H9 (cell line): ENCODE measurements around the gene ITPR2. TPM values are rescaled to one million over a fixed set of nuclear protein-coding genes. Genes with fewer than 3 reads are reported as not detected.

Experiments
- DNase-seq: peaks from one replicate; pipeline ENCODE4 v3.0.0-alpha.2; 2017
- H2AFZ ChIP-seq: one replicate; pipeline ENCODE4 v1.6.1; 2013; ENCODE audit warnings: mild to moderate bottlenecking, low read length, control low read depth, moderate library complexity
- H2AK5ac ChIP-seq: 2 replicates; pipeline ENCODE4 v1.6.1; 2013; ENCODE audit warnings: low read length, control low read depth, mixed read lengths; ENCODE audit not compliant: insufficient read length
- H2BK120ac ChIP-seq: one replicate; pipeline ENCODE4 v1.6.1; 2013; ENCODE audit warnings: low read depth, mild to moderate bottlenecking, low read length, control low read depth, inconsistent platforms; ENCODE audit not compliant: poor library complexity, severe bottlenecking
- H2BK12ac ChIP-seq: 2 replicates; pipeline ENCODE4 v1.6.1; 2013; ENCODE audit warnings: low read length, control low read depth, mixed read lengths, low read depth; ENCODE audit not compliant: insufficient read length
- H2BK15ac ChIP-seq: 2 replicates; pipeline ENCODE4 v1.6.1; 2013; ENCODE audit warnings: low read depth, low read length, control low read depth
- H2BK20ac ChIP-seq: one replicate; pipeline ENCODE4 v1.6.1; 2013; ENCODE audit warnings: low read depth, mild to moderate bottlenecking, low read length, control low read depth, inconsistent platforms; ENCODE audit not compliant: poor library complexity, severe bottlenecking
- H2BK5ac ChIP-seq: 2 replicates; pipeline ENCODE4 v1.6.1; 2013; ENCODE audit warnings: low read length, control low read depth, mixed read lengths; ENCODE audit not compliant: insufficient read length
- H3K14ac ChIP-seq: 2 replicates; pipeline ENCODE4 v1.6.1; 2013; ENCODE audit warnings: low read length, control low read depth; ENCODE audit not compliant: insufficient read depth
- H3K18ac ChIP-seq: 2 replicates; pipeline ENCODE4 v1.6.1; 2013; ENCODE audit warnings: low read depth, mild to moderate bottlenecking, mixed read lengths, low read length, control low read depth; ENCODE audit not compliant: insufficient read length
- H3K23ac ChIP-seq: 2 replicates; pipeline ENCODE4 v1.6.1; 2013; ENCODE audit warnings: low read length, control low read depth, mixed read lengths, low read depth; ENCODE audit not compliant: insufficient read length
- H3K23me2 ChIP-seq: 2 replicates; pipeline ENCODE4 v1.6.1; 2013; ENCODE audit warnings: low read depth, mild to moderate bottlenecking, mixed read lengths, low read length, control low read depth; ENCODE audit not compliant: insufficient read length, poor library complexity, severe bottlenecking
- H3K27ac ChIP-seq: 2 replicates; pipeline ENCODE4 v1.5.1; 2013; ENCODE audit warnings: low read length, control low read depth, mixed read lengths, low read depth; ENCODE audit not compliant: insufficient read length
- H3K27me3 ChIP-seq: 2 replicates; pipeline ENCODE4 v1.6.1; 2013; ENCODE audit warnings: low read length, control low read depth, inconsistent platforms; ENCODE audit not compliant: insufficient read depth
- H3K4ac ChIP-seq: 2 replicates; pipeline ENCODE4 v1.6.1; 2013; ENCODE audit warnings: low read depth, mild to moderate bottlenecking, control low read depth, inconsistent platforms, low read length, moderate library complexity
- H3K4me1 ChIP-seq: 2 replicates; pipeline ENCODE4 v1.6.1; 2013; ENCODE audit warnings: low read length, control low read depth, inconsistent platforms; ENCODE audit not compliant: insufficient read depth
- H3K4me2 ChIP-seq: 2 replicates; pipeline ENCODE4 v1.6.1; 2013; ENCODE audit warnings: low read length, control low read depth, mixed read lengths; ENCODE audit not compliant: insufficient read length, insufficient read depth
- H3K56ac ChIP-seq: 2 replicates; pipeline ENCODE4 v1.6.1; 2013; ENCODE audit warnings: low read depth, mild to moderate bottlenecking, mixed read lengths, low read length, control low read depth; ENCODE audit not compliant: insufficient read length
- H3K79me1 ChIP-seq: 2 replicates; pipeline ENCODE4 v1.6.1; 2013; ENCODE audit warnings: low read depth, mild to moderate bottlenecking, moderate library complexity, low read length, control low read depth, inconsistent platforms; ENCODE audit not compliant: insufficient read depth, poor library complexity, severe bottlenecking
- H3K79me2 ChIP-seq: 2 replicates; pipeline ENCODE4 v1.6.1; 2013; ENCODE audit warnings: low read length, control low read depth, inconsistent platforms; ENCODE audit not compliant: insufficient read depth
- H3K9ac ChIP-seq: 2 replicates; pipeline ENCODE4 v1.6.1; 2013; ENCODE audit warnings: low read length, control low read depth, mixed read lengths; ENCODE audit not compliant: insufficient read length; ENCODE audit errors: extremely low read depth
- H3K9me3 ChIP-seq: one replicate; pipeline ENCODE4 v1.6.1; 2013; ENCODE audit warnings: low read depth, low read length, inconsistent platforms; ENCODE audit not compliant: control insufficient read depth
- H3T11ph ChIP-seq: one replicate; pipeline ENCODE4 v1.6.1; 2013; ENCODE audit warnings: mild to moderate bottlenecking, low read length, control low read depth, inconsistent platforms
- H4K20me1 ChIP-seq: one replicate; pipeline ENCODE4 v1.6.1; 2013; ENCODE audit not compliant: control insufficient read depth, insufficient read length, insufficient read depth
- H4K5ac ChIP-seq: 2 replicates; pipeline ENCODE4 v1.6.1; 2013; ENCODE audit warnings: low read depth, mild to moderate bottlenecking, mixed read lengths, low read length, control low read depth; ENCODE audit not compliant: insufficient read length
- H4K8ac ChIP-seq: replicated peaks from 2 replicates; pipeline ENCODE4 v1.6.1; 2013; ENCODE audit warnings: low read length, control low read depth, mixed read lengths, low read depth; ENCODE audit not compliant: insufficient read length
- H4K91ac ChIP-seq: 2 replicates; pipeline ENCODE4 v1.6.1; 2013; ENCODE audit warnings: low read depth, mild to moderate bottlenecking, moderate library complexity, mixed read lengths, low read length, control low read depth; ENCODE audit not compliant: insufficient read length
- H3K27ac Mint-ChIP-seq, 3 experiments: 2 replicates in 2 of 3; 3 replicates in 1 of 3; pipeline ENCODE4 v1.8.0; 2020 to 2021; ENCODE audit warnings: mixed read lengths in 3 of 3, mild to moderate bottlenecking in 1 of 3, moderate library complexity in 1 of 3
- H3K27me3 Mint-ChIP-seq: 2 replicates; pipeline ENCODE4 v1.8.0; 2021; ENCODE audit warnings: low read depth, mild to moderate bottlenecking, moderate library complexity, mixed read lengths
- H3K36me3 Mint-ChIP-seq, 3 experiments: 2 replicates in 2 of 3; 3 replicates in 1 of 3; pipeline ENCODE4 v1.8.0; 2020 to 2021; ENCODE audit warnings: low read depth in 3 of 3, mixed read lengths in 3 of 3; ENCODE audit not compliant: insufficient read depth in 1 of 3
- H3K4me1 Mint-ChIP-seq, 2 experiments: 2 replicates each; pipeline ENCODE4 v1.8.0; 2020; ENCODE audit warnings: mixed read lengths in 2 of 2
- H3K4me3 Mint-ChIP-seq, 2 experiments: 2 replicates in 1 of 2; 3 replicates in 1 of 2; pipeline ENCODE4 v1.8.0; 2020 to 2021; ENCODE audit warnings: mild to moderate bottlenecking in 2 of 2, mixed read lengths in 2 of 2, moderate library complexity in 1 of 2
- H3K9me3 Mint-ChIP-seq, 2 experiments: 2 replicates in 1 of 2; 3 replicates in 1 of 2; pipeline ENCODE4 v1.8.0; 2020; ENCODE audit warnings: mild to moderate bottlenecking in 2 of 2, mixed read lengths in 2 of 2, moderate library complexity in 1 of 2
- CTCF ChIP-seq: fragments of 200-600 bp; sonication (generic); conservative IDR thresholded peaks from 3 replicates; pipeline ENCODE4 v1.8.0; 2021; ENCODE audit warnings: antibody characterized with exemption, mild to moderate bottlenecking
- WGBS: extraction: QIAGEN DNeasy Blood & Tissue Kit; methylation state at CpG from one replicate; pipeline ENCODE4 v1.1.7; 2013; ENCODE audit warnings: missing lambda C conversion rate, low lambda C conversion rate, mixed read lengths; ENCODE audit not compliant: insufficient read length; ENCODE audit errors: extremely low coverage; 5-methylcytosine and 5-hydroxymethylcytosine counted together
- total RNA-seq: library from RNA; stranded (reverse); gene quantifications from 2 replicates; pipeline ENCODE4 v1.2.1, GENCODE V29; 2021

ITPR2 gene
- total RNA-seq, 1 experiment from 2014 or later, result 14.8 TPM

DNA sequence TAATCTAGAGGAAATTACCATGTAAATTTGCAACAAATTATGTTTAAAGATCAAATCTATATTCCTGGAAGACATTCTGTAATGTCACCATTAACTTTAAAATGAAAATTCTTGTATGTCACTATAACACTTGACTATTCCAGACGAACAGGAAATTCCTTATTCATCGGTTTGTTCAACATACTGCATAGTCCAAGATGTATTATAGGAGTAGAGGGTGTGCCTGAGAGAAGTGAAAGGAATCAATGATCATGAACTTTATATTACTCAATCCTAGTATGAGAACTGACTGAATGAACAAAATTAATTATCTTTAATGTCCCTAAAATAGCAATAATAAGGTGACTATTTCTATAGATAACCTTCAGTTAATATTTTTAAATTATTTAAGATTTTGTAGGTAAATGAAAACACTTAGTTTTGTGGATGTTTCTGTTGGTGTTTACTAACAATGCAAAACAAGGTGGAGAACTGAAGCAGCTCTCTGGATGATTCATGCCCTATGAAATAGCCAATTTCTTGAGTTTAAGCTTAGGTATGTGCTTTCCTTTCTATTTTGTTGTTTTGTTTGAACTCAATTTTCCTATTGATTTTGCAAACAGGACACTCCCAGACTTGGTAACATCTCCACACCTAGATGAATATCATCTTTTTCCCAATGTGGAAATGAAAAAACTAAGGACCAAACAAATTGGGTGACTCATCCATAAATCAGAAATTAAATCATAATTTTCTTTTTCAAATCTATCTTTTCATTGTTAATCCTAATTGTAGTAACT, 18.2 kb upstream of the ITPR2 start:
- WGBS, result no CpG with 5 or more reads among the region's 2 CpGs
- Histone ChIP-seq H3K23me2 (no peaks in the 10 kb centered on the region), H2BK5ac (no peak overlapping the region), H3K14ac (no peak overlapping the region), H3K4me1 (no peaks in the 10 kb centered on the region), H3K4ac (no peak overlapping the region), H2BK12ac (no peak overlapping the region), H3K23ac (no peak overlapping the region), H2BK15ac (no peak overlapping the region), H3K56ac (no peak overlapping the region), H3T11ph (no peak overlapping the region), H2BK20ac (no peak overlapping the region), H3K9ac (no peak overlapping the region), H3K9me3 (no peaks in the 10 kb centered on the region), H4K8ac (no peak overlapping the region), H4K5ac (no peak overlapping the region), H3K27ac (no peak overlapping the region), H2AFZ (no peak overlapping the region), H3K79me1 (no peaks in the 10 kb centered on the region), H3K27me3 (no peaks in the 10 kb centered on the region), H2AK5ac (no peak overlapping the region), H2BK120ac (no peak overlapping the region), H3K4me2 (no peak overlapping the region), H3K18ac (no peak overlapping the region), H4K91ac (no peak overlapping the region), H4K20me1 (no peaks in the 10 kb centered on the region), H3K79me2 (no peaks in the 10 kb centered on the region)
- no peak for DNase-seq
- no peak for TF ChIP-seq CTCF
- H3K4me3 Mint-ChIP-seq, result no peak overlapping the region
- H3K27ac Mint-ChIP-seq, result no peak overlapping the region
- no peaks in the 10 kb centered on the region for H3K9me3 Mint-ChIP-seq
- no peaks in the 10 kb centered on the region for H3K36me3 Mint-ChIP-seq
- 0 out of 4 replicates have a peak, but pooled peaks cover 0 to 2% of the 10 kb centered on the region in 2 experiments for H3K4me1 Mint-ChIP-seq
- H3K27me3 Mint-ChIP-seq, result no peaks in the 10 kb centered on the region
